ENCODE results near the gene OSBPL2.

DNA sequence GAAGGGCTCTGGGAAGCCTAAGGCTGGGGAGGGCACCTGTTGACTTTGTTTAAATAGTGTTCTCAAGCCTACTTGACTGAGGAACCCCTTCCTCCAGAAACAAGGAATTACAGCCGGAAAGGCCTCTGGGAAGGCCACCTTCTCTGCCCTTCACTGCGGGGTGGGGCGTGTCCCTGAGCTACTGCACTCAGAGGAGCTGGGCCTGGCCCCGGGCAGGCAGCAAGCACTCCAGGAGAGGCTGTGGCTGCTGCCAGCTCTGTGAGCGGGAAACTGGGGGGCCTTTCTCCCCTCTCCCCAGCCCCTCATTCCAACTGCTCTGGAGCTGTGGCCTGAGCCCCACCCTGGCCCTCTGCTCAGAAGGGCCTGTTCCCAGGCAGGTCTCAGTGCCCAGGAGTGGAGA, 4.0 kb upstream of the OSBPL2 start:
- TF ChIP-seq, protein P1, sequence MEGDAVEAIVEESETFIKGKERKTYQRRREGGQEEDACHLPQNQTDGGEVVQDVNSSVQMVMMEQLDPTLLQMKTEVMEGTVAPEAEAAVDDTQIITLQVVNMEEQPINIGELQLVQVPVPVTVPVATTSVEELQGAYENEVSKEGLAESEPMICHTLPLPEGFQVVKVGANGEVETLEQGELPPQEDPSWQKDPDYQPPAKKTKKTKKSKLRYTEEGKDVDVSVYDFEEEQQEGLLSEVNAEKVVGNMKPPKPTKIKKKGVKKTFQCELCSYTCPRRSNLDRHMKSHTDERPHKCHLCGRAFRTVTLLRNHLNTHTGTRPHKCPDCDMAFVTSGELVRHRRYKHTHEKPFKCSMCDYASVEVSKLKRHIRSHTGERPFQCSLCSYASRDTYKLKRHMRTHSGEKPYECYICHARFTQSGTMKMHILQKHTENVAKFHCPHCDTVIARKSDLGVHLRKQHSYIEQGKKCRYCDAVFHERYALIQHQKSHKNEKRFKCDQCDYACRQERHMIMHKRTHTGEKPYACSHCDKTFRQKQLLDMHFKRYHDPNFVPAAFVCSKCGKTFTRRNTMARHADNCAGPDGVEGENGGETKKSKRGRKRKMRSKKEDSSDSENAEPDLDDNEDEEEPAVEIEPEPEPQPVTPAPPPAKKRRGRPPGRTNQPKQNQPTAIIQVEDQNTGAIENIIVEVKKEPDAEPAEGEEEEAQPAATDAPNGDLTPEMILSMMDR (IDR thresholded peaks at IDR 0.05): no peak
- TF ChIP-seq POLR2A (IDR thresholded peaks at IDR 0.05): no peak
